LNCAP (cell line): ENCODE data around the gene ZNF8.

Source experiments
- TF ChIP-seq, protein P1 (sequence below): fragments of 450-650 bp; IDR thresholded peaks from 2 replicates; pipeline ENCODE4 v1.5.1; 2017; ENCODE audit warnings: mild to moderate bottlenecking

Gene ZNF8

DNA sequence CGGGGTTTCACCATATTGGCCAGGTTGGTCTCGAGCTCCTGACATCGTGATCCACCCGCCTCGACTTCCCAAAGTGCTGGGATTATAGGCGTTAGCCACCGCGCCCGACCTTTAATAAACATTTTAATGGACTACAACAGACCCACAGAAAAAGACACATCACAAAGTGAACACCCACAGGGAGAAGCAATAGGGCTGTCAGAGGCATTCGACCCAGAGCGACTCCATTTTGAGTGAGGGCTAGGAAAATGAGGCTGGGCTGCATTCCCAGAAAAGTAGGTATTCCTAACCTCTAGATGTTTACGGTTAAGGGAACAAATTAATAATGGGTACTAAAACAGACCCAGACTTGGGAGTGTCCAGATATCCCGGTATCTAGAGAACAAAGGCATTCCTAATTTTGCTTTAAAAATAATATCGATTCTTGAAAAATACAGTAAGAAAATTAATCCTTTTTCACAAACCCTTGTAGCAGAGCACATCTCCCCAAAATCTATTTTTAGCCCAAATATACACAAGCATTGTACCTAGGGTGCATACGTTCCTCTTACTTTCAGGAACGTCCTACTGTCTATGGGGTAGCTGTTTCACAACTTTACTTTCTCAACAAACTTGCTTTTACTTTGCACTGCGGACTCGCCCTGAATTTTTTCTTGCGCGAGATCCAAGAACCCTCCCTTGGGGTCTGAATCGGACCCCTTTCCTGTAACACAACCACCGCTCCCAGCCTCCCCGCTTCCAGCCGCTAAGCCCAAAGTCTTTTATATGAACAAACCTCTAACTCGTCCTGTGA, 811 bp upstream of the ZNF8 start:
- TF ChIP-seq, protein P1, sequence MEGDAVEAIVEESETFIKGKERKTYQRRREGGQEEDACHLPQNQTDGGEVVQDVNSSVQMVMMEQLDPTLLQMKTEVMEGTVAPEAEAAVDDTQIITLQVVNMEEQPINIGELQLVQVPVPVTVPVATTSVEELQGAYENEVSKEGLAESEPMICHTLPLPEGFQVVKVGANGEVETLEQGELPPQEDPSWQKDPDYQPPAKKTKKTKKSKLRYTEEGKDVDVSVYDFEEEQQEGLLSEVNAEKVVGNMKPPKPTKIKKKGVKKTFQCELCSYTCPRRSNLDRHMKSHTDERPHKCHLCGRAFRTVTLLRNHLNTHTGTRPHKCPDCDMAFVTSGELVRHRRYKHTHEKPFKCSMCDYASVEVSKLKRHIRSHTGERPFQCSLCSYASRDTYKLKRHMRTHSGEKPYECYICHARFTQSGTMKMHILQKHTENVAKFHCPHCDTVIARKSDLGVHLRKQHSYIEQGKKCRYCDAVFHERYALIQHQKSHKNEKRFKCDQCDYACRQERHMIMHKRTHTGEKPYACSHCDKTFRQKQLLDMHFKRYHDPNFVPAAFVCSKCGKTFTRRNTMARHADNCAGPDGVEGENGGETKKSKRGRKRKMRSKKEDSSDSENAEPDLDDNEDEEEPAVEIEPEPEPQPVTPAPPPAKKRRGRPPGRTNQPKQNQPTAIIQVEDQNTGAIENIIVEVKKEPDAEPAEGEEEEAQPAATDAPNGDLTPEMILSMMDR, result no peak

DNA sequence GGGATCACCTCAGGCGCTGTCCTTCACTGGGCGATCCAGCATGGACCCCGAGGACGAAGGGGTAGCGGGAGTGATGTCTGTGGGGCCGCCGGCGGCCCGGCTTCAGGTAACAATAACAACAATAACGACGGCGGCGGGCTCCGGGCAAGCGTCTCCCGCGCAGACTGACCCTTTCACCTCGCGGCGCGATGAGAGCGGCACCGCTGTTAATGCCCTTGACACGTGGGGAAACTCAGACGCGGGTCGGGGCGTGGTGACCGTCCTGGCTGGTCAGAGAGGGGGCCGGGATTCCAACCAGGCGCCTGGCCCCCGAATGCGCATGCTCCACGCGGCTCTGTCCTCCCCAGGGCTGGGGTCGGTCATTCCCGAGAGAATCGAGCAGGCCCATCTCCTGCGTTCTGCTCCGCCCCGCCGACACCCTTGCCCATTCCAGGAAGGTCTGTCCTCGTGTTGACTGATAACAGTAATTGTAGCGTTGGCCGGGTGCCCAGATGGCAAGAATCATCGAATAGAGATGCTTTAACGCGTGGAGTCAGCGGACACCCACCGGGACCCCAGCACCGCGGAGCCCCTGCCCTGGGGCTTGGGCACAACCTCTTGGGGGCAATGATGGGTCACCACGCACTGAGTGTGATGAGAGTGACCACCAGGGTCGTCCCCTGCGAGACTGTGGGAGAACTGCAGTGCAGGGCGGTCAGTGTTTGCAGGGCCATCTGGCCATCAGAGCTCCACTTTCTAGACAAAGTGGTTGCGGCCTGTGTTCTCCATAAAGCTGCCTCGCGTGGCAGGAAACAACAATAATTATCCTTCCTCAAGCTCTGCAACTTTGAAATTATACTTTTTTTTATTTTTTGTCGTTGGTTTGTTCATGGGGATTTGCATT, 528 bp downstream of the ZNF8 start:
- TF ChIP-seq, protein P1, result no peak

GRCh38 chr19:58279925-58280316, 1.2 kb downstream of the ZNF8 start:
- TF ChIP-seq, protein P1, result no peak

DNA sequence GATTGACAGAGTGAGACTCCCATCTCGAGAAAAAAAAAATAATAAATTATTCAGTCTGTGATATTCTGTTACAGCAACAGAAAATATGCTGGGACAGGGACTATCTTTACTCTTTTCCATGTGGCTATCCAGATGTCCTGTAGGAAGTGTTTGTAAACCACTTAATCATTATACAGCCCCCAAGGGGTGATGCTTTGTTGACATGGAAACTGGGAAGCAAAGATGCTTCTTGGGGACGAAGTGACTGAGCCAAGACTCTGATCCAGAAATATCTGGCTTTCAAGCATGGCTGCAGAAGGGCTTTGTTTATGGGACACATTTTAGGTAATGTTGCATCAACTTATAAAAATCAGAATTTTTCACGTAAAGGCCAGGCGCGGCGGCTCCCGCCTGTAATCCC, 5.4 kb downstream of the ZNF8 start:
- TF ChIP-seq, protein P1, result no peak

- TF ChIP-seq, protein P1, result no peak
Measured at GRCh38 chr19:58291943-58292342, 13.2 kb downstream of the ZNF8 start.

DNA sequence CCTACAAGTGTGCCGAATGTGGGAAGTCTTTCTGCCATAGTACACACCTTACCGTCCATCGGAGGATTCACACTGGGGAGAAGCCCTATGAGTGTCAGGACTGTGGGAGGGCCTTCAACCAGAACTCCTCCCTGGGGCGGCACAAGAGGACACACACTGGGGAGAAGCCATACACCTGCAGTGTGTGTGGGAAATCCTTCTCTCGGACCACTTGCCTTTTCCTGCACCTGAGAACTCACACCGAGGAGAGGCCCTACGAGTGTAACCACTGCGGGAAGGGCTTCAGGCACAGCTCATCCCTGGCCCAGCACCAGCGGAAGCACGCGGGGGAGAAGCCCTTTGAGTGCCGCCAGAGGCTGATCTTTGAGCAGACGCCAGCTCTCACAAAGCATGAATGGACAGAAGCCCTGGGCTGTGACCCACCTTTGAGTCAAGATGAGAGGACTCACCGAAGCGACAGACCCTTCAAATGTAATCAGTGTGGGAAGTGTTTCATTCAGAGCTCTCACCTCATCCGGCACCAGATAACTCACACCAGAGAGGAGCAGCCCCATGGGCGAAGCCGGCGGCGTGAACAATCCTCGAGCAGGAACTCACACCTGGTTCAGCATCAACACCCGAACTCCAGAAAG, 16.1 kb downstream of the ZNF8 start:
- TF ChIP-seq, protein P1, result no peak

GRCh38 chr19:58296104-58296503, 17.3 kb downstream of the ZNF8 start:
- TF ChIP-seq, protein P1, result no peak
